ENCODE results near the gene RRAGC.
"Not testable (repeated sequence)": the region's sequence is repeated elsewhere in the genome, so short reads cannot be mapped to it uniquely, and the experiment has no call there.

RRAGC gene

DNA sequence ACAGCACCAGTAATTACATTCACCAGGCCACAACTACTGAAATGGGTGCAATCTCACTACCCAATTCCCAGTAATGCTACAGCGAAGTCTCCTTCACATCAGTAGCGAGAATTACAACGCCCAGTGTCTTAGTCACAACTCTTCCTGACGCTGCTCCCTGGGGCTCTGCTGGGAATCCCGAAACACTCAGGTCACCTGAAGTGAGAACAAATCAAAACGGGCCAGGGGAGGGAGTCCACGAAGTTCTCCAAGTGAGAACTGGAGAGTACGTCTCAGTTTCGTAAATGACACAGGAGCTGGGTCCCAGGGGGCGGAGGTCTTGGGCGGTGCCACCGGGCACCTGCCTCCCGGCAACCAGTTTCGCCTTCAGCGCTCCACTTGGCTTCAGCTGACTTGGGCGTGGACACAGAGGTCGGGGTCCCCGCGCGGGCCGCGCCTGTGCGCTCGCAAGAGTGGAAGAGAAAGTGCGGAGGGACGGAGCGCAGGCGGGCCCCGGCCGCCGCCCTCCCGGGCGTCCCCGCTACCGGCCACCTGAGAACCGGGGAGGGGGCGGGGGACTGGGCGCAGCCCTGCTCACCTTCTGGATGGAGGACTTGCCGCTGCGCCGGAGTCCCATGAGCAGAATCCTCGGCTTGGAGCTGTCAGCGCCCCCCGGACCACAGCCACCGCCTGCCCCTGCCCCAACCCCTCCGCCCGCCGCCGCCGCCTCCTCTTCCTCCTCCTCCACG lies 575 bp downstream of the RRAGC start:
- no peak for DNase-seq

GRCh38 chr1:38852780-38853179 lies 6.8 kb downstream of the RRAGC start:
- DNase-seq, result no peak

- DNase-seq, result no peak
Observed at GRCh38 chr1:38848071-38848470, 11.5 kb downstream of the RRAGC start.

- no peak for DNase-seq
Observed at GRCh38 chr1:38846210-38846609, 13.4 kb downstream of the RRAGC start.

DNA sequence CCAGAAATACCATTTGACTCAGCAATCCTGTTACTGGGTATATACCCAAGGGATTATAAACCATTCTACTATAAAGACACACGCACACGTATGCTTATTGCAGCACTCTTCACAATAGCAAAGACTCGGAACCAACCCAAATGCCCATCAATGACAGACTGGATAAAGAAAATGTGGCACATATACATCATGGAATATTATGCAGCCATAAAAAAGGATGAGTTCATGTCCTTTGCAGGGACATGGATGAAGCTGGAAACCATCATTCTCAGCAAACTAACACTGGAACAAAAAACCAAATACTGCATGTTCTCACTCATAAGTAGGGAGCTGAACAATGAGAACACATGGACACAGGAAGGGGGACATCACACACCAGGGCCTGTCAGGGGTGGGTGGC lies 14.5 kb downstream of the RRAGC start:
- DNase-seq, result not testable (repeated sequence)

DNA sequence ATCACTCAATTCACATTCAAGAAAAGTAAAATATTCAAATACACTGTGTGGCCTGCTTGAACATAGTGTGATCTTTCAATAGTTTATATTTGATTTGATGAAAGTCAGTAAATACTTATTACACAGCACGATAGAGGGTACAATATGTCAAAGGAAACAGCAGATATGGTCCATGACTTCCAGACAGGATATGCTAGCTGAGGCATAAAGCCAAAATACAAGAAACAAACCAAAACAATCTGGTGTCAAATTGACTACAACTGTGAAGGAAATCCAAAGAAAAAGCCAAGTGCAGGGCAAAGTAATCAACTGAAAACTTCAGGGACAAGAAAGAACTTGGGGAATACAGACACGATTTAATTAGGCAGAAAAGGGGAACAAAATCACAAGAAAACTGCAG lies 19.3 kb downstream of the RRAGC start:
- DNase-seq, result no peak

DNA sequence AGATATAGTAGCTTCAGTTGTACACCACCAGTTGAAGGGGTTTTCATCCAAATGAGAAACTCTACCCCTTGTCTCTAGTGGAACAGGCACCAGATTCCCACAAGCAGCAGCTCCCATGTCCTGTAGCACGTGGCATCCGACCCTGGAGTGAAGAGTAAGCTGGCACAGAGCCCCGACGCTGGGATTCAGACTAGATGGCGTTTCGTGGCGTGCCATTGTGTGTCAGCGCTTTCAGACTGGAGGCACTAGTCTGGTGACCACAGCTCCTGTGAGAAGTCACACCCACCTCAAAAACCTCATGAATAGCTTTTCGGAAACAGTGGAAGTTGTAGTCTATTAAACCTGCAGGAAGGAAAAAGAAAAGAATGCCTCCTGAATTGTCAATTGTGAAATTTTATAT lies 20.2 kb downstream of the RRAGC start:
- no peak for DNase-seq

DNA sequence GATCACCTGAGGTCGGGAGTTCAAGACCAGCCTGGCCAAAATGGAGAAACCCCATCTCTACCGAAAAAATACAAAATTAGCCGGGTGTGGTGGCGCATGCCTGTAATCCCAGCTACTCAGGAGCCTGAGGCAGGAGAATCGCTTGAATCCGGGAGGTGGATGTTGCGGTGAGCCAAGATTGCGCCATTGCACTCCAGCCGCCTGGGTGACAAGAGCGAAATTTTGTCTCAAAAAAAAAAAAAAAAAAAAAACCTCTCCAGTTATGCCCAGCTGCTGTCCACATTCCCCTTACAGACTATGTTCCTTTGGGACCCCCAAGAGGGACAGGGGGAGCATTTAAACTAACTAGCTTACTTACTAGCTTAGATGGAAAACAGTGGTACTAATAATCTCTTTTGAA lies 23.3 kb downstream of the RRAGC start:
- DNase-seq, result not testable (repeated sequence)

GRCh38 chr1:38834937-38835827 lies 24.4 kb downstream of the RRAGC start:
- peak; percentile 63 for DNase-seq

DNA sequence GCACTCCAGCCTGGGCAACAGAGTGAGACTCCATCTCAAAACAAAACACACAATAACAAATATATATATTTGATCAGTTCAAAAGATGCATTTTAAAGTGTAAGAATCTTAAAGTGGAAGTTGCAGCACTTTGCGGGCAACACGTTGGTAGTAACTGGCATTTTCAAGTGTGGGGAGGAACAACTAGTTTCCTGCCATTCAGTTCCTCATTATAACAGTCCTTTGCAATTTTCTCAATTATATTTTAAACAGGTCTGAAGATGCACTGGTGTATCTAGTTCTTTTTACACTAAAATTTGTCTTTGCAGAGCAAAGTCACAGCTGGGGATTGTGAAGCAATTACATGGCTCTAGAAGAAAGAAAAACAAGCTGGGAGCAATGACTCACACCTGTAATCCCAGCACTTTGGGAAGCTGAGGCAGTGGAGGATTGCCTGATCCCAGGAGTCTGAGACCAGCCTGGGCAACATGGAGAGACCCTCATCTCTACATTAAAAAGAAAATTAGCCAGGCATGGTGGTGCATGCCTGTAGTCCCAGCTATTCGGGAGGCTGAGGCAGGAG lies 25.3 kb downstream of the RRAGC start:
- no peak for DNase-seq

DNA sequence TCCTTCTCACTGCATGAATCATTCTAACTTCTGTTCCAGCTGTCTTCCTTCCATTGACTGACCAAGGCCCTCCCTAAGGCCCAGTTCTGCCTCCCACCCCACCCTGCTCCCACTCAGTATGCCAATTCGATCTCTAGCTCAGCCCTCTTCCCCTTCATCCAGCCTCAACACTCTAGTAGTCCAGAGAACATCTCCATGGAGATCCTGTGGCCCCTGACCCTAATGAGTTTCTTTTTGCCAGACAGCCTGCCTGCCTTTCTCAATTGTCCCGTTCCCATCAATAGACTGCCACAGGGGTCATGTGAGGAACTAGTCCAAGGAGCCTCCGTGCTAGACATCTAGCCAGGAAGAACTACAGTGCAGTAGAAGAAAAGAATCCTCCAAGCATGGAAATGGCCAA lies 26.4 kb downstream of the RRAGC start:
- DNase-seq, result no peak

DNA sequence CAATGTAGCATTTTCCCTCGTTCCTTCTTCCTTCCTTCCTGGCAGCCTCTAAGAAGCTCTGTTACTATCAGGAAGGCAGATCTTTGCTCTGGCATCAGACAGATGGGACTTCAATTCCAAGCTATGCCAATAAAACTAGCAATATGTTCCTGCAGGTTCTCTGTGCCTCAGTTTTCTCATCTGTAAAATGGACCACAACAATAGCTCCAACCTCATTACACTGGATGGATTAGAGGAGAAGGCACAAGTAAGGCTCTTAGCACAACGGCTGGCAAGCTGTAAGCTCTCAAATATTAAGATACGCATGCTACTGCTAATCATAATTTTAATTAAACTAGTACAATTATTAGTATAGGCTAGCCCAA lies 27.2 kb downstream of the RRAGC start:
- no peak for DNase-seq

- DNase-seq, result no peak
Observed at GRCh38 chr1:38831731-38832369, 27.7 kb downstream of the RRAGC start.

DNA sequence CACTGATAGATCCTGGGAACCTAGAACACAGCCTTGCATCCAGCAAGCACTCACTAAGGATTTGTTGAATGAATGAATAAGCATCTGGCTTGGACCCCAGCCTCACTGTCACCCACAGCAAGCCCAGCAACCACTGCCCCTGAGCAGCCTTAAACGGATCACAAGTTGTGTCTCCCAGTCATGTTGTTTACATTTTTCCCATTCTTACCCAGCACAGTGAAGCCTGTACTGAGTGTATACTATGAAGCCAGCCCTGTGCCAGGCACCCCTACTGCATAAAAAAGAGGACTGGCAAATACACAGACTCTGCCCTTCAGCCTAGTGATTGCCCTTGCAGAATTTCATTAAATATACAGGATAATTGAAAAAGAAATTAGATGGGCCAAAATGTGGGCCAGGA lies 30.2 kb downstream of the RRAGC start:
- DNase-seq, result no peak

- no peak for DNase-seq
Observed at GRCh38 chr1:38827318-38827717, 32.3 kb downstream of the RRAGC start.

DNA sequence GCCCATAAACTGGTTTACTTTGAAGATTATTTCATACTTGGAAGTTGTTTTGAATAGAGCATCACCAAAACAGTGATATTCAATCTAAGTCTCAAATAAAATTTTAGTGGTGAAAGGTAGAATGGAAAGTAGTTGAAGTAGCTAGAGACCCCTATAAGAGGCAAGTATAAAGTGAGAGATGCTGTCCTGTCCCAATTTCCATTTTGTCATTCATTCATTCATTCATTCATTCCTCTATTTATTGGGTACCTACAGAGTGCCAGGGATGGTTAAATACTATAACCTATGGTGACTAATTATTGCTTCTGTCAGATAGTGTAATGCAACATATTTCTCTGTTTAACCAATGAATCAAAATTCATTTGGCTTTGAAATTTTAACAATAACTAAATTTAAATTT lies 32.7 kb downstream of the RRAGC start:
- no peak for DNase-seq

DNA sequence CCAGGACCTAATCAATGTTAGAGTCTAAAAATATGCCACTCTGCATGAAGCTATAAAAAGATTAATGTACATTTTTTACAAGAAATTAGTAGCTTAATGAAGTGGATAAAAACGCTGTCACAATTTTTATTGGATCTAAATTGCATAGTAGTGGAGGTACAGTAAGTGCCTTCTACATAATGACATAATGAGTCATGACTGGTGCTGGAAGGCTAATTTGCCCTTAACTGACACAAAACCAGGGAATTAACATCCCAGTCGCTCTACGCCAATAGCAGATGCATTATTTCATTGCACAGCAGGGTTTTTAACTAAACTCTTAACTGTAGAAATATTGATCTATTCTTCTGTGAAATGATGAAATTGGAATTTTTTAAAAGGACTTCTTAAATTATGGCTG lies 33.3 kb downstream of the RRAGC start:
- DNase-seq, result no peak

- no peak for DNase-seq
Observed at GRCh38 chr1:38820860-38821259, 38.7 kb downstream of the RRAGC start.

- DNase-seq, result no peak
Observed at GRCh38 chr1:38819516-38819915, 40.1 kb downstream of the RRAGC start.

DNA sequence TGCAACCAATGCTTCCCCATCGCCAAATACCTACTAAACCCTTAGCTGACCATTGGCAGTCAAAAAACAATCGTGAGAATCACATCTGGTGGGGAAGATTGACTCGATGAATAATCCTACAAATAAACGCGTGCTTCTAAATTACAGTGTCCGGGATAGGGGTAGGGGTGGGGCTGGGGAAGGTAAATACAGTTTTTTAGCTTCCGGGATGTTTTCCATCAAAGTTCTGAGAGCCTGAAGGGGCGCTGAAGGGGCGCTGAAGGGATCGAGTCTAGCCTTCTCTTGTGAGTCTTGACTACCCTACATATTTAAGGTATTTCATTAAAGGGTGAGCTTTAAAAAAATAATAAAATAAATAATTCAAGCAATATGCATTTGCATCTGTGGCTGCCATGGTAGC lies 40.5 kb downstream of the RRAGC start:
- no peak for DNase-seq

GRCh38 chr1:38818175-38818976 lies 41.2 kb downstream of the RRAGC start:
- DNase-seq, result no peak

DNA sequence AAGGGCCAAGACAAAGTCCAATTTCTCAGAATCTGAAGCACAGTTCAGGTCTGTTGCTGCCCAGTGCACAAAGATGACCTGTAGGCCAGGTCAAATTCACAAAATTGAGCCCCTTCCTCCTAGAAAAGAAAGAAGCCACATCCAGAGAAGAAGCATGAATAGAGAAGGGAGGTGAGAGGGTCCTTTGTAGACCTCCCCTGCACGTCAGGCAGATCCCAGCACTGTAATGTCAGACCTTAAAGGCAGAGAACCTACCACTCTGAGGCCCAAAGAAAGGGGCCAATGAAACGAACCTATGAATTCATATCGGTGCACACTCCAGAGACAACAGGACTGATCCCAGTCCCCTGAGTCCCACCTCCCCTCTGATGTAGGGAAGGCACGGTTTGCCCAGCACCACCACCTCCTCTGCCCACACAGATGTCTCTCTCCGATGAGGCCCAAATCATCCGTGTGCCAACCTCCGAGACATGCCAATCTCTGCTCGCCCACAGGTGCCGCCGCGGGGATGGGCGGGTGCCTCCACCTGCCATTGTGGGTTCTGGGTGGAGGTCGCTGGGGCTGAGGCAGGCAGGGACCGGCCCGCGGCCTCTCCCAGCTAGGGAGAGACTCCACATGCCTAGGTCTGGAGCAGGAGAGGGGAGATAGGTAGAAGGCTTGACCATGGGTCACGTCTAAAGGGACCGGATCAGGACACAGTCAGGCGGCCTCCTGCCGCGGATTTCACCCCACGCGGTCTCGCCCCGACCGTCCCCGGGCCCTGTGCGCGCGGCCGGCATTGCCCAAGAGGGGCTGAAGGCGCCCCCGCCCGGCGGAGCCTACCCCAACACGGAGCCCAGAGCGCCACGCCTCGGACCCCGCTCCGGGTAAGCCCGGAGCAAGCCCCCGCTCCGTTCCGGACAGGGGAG lies 42.1 kb downstream of the RRAGC start:
- DNase-seq, result no peak

Data from NCI-H446 treated with DMSO at 0.1 percent for 48 hours (cell line).